ENCODE results near the gene NR6A1. TPM values are rescaled to one million over a fixed set of nuclear protein-coding genes. Genes with fewer than 3 reads are reported as not detected.

The NR6A1 gene
- polyA plus RNA-seq, 1 donor from 2014 or later: 4.3 TPM

DNA sequence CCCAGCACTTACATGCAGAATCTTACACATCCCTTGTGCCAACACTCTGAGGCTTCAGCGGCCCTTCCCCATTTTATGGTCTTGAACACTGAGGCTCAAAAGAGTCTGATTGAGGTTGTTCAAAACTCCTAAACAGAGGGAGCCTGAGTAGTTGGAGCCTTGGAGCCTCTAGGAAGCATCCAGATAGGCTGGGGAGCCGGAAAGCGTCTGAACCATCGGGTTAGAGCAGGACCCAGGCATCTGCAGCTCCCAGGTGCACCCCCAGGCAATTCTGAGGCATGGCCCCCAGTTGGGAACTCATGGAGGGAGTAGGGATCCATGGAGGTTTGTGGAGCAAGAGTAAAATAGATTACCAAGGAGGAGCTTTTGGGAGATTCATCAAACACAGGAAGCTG is 9.6 kb upstream of the NR6A1 start:
- Histone ChIP-seq H3K27me3 (ENCODE audit: insufficient read depth, low read depth, low read length) (peaks cover 19% of the 10 kb centered on the region), H4K20me1 (ENCODE audit: insufficient read depth) (no peaks in the 10 kb centered on the region), H3K27ac (ENCODE audit: low read length) (no peak overlapping the region), H3K36me3 (ENCODE audit: insufficient read depth, low read length) (no peaks in the 10 kb centered on the region), H2AFZ (ENCODE audit: low read depth, low read length) (no peak overlapping the region), H3K9me3 (ENCODE audit: low read length) (no peaks in the 10 kb centered on the region), H3F3A (ENCODE audit: insufficient read depth, low read length, poor library complexity, severe bottlenecking) (no peaks in the 10 kb centered on the region), H3K9me2 (ENCODE audit: insufficient read depth, low read length) (no peaks in the 10 kb centered on the region), H3K79me2 (replicated peaks; ENCODE audit: insufficient read depth, low read length) (no peaks in the 10 kb centered on the region), H3K4me2 (ENCODE audit: low read length) (no peak overlapping the region), H3K9ac (ENCODE audit: low read length) (no peak overlapping the region), H3K4me3 (ENCODE audit: low read length) (no peak overlapping the region)
- TF ChIP-seq MXI1 (conservative IDR thresholded peaks at IDR 0.05; ENCODE audit: poor library complexity, severe bottlenecking) (no peak), RAD21 (conservative IDR thresholded peaks at IDR 0.05) (no peak), SMC3 (conservative IDR thresholded peaks at IDR 0.05; ENCODE audit: poor library complexity) (no peak), EP300 (conservative IDR thresholded peaks at IDR 0.05; ENCODE audit: poor library complexity, severe bottlenecking) (no peak), EZH2 (IDR thresholded peaks at IDR 0.05; ENCODE audit: borderline replicate concordance, insufficient read depth, low read length, poor library complexity, severe bottlenecking) (no peak), POLR2AphosphoS5 (IDR thresholded peaks at IDR 0.05) (no peak), TAF1 (IDR thresholded peaks at IDR 0.05; ENCODE audit: low read depth) (no peak)
- TF ChIP-seq, protein P1, sequence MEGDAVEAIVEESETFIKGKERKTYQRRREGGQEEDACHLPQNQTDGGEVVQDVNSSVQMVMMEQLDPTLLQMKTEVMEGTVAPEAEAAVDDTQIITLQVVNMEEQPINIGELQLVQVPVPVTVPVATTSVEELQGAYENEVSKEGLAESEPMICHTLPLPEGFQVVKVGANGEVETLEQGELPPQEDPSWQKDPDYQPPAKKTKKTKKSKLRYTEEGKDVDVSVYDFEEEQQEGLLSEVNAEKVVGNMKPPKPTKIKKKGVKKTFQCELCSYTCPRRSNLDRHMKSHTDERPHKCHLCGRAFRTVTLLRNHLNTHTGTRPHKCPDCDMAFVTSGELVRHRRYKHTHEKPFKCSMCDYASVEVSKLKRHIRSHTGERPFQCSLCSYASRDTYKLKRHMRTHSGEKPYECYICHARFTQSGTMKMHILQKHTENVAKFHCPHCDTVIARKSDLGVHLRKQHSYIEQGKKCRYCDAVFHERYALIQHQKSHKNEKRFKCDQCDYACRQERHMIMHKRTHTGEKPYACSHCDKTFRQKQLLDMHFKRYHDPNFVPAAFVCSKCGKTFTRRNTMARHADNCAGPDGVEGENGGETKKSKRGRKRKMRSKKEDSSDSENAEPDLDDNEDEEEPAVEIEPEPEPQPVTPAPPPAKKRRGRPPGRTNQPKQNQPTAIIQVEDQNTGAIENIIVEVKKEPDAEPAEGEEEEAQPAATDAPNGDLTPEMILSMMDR (IDR thresholded peaks at IDR 0.05; ENCODE audit: poor library complexity, severe bottlenecking): no peak
- TF ChIP-seq, protein P2, sequence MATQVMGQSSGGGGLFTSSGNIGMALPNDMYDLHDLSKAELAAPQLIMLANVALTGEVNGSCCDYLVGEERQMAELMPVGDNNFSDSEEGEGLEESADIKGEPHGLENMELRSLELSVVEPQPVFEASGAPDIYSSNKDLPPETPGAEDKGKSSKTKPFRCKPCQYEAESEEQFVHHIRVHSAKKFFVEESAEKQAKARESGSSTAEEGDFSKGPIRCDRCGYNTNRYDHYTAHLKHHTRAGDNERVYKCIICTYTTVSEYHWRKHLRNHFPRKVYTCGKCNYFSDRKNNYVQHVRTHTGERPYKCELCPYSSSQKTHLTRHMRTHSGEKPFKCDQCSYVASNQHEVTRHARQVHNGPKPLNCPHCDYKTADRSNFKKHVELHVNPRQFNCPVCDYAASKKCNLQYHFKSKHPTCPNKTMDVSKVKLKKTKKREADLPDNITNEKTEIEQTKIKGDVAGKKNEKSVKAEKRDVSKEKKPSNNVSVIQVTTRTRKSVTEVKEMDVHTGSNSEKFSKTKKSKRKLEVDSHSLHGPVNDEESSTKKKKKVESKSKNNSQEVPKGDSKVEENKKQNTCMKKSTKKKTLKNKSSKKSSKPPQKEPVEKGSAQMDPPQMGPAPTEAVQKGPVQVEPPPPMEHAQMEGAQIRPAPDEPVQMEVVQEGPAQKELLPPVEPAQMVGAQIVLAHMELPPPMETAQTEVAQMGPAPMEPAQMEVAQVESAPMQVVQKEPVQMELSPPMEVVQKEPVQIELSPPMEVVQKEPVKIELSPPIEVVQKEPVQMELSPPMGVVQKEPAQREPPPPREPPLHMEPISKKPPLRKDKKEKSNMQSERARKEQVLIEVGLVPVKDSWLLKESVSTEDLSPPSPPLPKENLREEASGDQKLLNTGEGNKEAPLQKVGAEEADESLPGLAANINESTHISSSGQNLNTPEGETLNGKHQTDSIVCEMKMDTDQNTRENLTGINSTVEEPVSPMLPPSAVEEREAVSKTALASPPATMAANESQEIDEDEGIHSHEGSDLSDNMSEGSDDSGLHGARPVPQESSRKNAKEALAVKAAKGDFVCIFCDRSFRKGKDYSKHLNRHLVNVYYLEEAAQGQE (IDR thresholded peaks at IDR 0.05; ENCODE audit: borderline replicate concordance): no peak

DNA sequence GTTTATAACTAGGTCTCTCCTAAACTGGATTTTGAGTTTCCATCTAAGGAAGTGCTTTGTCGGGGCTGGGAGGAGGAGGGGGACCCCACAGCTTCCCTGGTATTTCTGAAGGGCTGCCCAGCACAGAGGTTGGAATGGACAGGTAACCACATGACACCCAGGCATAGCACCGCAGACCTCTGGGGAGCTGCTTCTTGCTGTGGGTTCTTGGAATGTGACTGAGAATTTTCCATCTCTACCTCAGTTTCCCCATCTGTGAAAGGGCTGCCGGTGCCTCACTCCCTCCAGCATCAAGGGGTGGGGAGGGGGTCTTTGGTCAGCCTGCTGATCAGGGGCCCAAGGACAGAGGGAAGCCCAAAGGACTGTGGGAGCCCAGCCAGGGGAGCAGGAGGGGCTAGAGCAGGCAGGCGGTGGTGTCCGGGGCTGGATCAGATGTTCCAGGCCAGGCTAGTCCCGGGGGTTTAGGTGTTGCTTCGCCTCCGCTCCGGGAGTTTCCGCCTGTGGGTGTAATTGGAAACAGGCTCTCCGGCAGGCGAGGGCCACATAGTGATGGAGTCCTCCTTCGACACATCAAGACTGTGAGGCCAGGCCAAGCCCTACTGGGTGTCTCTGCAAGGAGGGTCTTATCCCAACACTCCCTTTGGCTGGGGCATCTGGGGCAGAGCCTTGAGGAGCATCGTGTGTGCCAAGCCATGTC is 9.1 kb upstream of the NR6A1 start:
- H3K9ac ChIP-seq (ENCODE audit: low read length): no peak overlapping the region
- H3K4me3 ChIP-seq (ENCODE audit: low read length): no peak overlapping the region
- no peaks in the 10 kb centered on the region for H3K9me2 ChIP-seq (ENCODE audit: insufficient read depth, low read length)
- H4K20me1 ChIP-seq (ENCODE audit: insufficient read depth): no peaks in the 10 kb centered on the region
- H3K4me2 ChIP-seq (ENCODE audit: low read length): no peak overlapping the region
- no peaks in the 10 kb centered on the region for H3K9me3 ChIP-seq (ENCODE audit: low read length)
- TF ChIP-seq EP300 (conservative IDR thresholded peaks at IDR 0.05; ENCODE audit: poor library complexity, severe bottlenecking) (no peak), POLR2AphosphoS5 (IDR thresholded peaks at IDR 0.05) (no peak), RAD21 (conservative IDR thresholded peaks at IDR 0.05) (no peak)
- H3F3A ChIP-seq (ENCODE audit: insufficient read depth, low read length, poor library complexity, severe bottlenecking): no peaks in the 10 kb centered on the region
- H3K27ac ChIP-seq (ENCODE audit: low read length): no peak overlapping the region
- no peak overlapping the region for H2AFZ ChIP-seq (ENCODE audit: low read depth, low read length)
- peaks cover 22% of the 10 kb centered on the region for H3K27me3 ChIP-seq (ENCODE audit: insufficient read depth, low read depth, low read length)
- H3K79me2 ChIP-seq (replicated peaks; ENCODE audit: insufficient read depth, low read length): no peaks in the 10 kb centered on the region
- H3K36me3 ChIP-seq (ENCODE audit: insufficient read depth, low read length): no peaks in the 10 kb centered on the region
